ENCODE data around the gene ZFP1. TPM values are rescaled to one million over a fixed set of nuclear protein-coding genes. Genes with fewer than 3 reads are reported as not detected.

The ZFP1 gene
- total and polyA plus RNA-seq, 10 donors: 3.1 to 11.4 (median 8.5) TPM

DNA sequence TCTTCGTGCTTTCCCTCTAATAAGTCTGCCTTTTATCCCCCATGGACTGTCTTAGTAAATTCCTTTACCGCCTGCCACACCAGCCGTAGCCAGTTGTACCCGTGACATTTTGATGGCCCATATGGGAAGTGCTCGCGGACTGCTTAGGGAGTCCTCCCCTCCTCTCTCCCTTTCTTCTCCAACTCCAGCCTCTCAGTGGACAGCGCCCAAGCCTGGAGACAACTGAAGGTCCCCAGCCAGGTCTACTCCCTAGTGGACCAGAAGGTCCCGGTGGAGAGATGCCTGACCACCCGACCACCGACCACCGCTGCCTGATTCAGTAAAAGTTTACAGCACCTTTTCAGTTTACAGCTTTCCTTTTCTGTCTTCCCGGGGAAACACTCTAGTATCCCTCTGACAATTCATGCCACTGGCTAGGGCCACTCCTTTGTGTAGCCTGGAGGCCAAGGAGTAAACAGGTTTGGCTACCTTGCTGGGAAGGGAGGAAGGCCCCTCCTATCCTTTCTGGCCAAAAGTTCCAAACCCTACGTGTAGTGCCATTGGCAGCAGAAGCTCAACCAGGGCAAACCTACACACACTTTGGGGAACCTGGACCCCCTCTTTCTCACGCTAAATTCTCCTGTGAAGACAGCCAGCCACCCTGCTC lies 40.6 kb downstream of the ZFP1 start:
- no peaks in the 10 kb centered on the region for H3K4me1 ChIP-seq
- no peaks in the 10 kb centered on the region for H3K36me3 ChIP-seq
- peaks cover 0 to 21% (median 0%) of the 10 kb centered on the region in 7 donors for H3K27me3 ChIP-seq (replicated peaks in 1 of 7)
- DNase-seq: no peak
- no peaks in the 10 kb centered on the region for H3K9me3 ChIP-seq
- intact Hi-C loops (cut with DNase I; ENCODE audit: low total_unique reads): no loop called here
- no peak for TF ChIP-seq POLR2AphosphoS5 (IDR thresholded peaks at IDR 0.05)
- TF ChIP-seq POLR2A (IDR thresholded peaks at IDR 0.05): no peak
- TF ChIP-seq, protein P1, sequence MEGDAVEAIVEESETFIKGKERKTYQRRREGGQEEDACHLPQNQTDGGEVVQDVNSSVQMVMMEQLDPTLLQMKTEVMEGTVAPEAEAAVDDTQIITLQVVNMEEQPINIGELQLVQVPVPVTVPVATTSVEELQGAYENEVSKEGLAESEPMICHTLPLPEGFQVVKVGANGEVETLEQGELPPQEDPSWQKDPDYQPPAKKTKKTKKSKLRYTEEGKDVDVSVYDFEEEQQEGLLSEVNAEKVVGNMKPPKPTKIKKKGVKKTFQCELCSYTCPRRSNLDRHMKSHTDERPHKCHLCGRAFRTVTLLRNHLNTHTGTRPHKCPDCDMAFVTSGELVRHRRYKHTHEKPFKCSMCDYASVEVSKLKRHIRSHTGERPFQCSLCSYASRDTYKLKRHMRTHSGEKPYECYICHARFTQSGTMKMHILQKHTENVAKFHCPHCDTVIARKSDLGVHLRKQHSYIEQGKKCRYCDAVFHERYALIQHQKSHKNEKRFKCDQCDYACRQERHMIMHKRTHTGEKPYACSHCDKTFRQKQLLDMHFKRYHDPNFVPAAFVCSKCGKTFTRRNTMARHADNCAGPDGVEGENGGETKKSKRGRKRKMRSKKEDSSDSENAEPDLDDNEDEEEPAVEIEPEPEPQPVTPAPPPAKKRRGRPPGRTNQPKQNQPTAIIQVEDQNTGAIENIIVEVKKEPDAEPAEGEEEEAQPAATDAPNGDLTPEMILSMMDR (IDR thresholded peaks at IDR 0.05 in 8 of 11, conservative IDR thresholded peaks at IDR 0.05 in 3 of 11): no peak
- no peak overlapping the region for H3K27ac ChIP-seq
- WGBS, 5 donors: 87 to 93% (median 89%) methylated on average over 14 of the region's 14 CpGs
- no peak overlapping the region for H3K4me3 ChIP-seq

DNA sequence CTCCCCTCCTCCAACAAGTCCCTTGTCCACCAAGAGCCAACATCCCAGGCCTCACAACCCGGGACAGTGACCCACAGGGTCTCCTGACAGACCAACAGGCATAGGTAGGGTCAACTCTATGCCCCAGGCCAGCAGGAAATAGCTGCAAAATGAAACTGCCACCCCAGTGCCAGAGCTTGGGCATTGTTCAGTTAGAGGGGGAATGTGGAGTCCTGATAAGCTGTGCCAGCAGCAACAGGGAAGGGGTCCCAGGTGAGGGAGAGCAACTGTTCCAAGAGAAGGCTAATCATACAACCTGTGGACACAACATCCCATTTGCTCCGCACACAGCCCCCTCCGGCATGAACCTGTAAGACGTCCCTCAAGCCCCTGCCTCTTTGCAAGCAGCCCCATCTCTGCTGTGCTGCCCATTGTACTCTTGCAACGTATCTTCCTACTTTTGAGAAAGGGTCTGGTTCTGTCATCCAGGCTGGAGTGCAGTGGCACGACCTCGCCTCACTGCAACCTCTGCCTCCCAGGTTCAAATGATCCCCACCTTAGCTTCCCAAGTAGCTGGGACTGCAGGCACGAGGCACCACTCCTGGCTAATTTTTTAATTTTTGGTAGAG lies 41.4 kb downstream of the ZFP1 start:
- intact Hi-C loops (cut with DNase I; ENCODE audit: low total_unique reads): no loop called here
- WGBS, 5 donors: 79 to 87% (median 83%) methylated on average over 8 of the region's 8 CpGs
- H3K9me3 ChIP-seq: no peaks in the 10 kb centered on the region
- no peak overlapping the region for H3K27ac ChIP-seq
- H3K27me3 ChIP-seq (replicated peaks in 1 of 7): peaks cover 0 to 21% (median 0%) of the 10 kb centered on the region in 7 donors
- TF ChIP-seq POLR2AphosphoS5 (IDR thresholded peaks at IDR 0.05) (no peak), POLR2A (IDR thresholded peaks at IDR 0.05) (no peak)
- TF ChIP-seq, protein P1 (IDR thresholded peaks at IDR 0.05 in 8 of 11, conservative IDR thresholded peaks at IDR 0.05 in 3 of 11): no peak
- no peaks in the 10 kb centered on the region for H3K4me1 ChIP-seq
- DNase-seq: no peak
- H3K4me3 ChIP-seq: no peak overlapping the region
- H3K36me3 ChIP-seq: no peaks in the 10 kb centered on the region

DNA sequence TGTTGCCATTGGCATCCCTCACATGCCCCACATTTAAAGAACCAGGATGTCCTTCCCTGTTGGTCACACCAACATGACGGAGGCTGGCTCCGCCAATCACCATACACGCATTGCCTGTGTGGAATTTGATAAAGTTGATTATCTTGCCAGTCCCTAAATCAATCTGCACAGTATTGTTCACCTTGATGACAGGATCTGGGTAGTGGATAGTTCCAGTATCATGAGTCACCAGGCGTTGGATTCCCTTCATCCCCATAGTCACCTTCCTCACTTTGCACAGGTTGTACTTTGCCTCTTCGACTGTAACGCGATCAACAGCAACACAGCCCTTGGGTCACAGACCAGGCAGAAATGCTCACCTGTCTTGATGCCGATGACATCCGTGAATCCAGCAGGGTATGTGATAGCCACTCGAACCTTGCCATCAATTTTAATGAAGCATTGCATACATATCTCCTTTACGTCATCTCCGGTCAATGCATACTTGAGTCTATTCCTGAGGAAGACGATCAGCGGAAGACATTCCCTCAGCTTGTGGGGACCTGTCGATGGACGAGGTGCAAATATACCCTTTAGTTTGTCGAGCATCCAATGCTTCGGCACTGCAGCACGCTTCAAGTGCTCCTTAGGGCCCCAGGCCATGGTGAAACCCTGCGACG lies 44.4 kb downstream of the ZFP1 start:
- H3K27ac ChIP-seq: no peak overlapping the region
- H3K27me3 ChIP-seq (replicated peaks in 1 of 7): peaks cover 0 to 40% (median 7%) of the 10 kb centered on the region in 7 donors
- TF ChIP-seq, protein P1 (IDR thresholded peaks at IDR 0.05 in 8 of 11, conservative IDR thresholded peaks at IDR 0.05 in 3 of 11): no peak
- no peak for TF ChIP-seq POLR2A (IDR thresholded peaks at IDR 0.05)
- intact Hi-C loops (cut with DNase I; ENCODE audit: low total_unique reads): no loop called here
- 91 to 94% (median 92%) methylated on average over 21 of the region's 21 CpGs for WGBS, 5 donors
- H3K9me3 ChIP-seq: no peaks in the 10 kb centered on the region
- peaks cover 0 to under 1% (median 0%) of the 10 kb centered on the region in 6 donors for H3K4me1 ChIP-seq
- H3K36me3 ChIP-seq: no peaks in the 10 kb centered on the region
- H3K4me3 ChIP-seq: no peak overlapping the region
- DNase-seq: no peak

DNA sequence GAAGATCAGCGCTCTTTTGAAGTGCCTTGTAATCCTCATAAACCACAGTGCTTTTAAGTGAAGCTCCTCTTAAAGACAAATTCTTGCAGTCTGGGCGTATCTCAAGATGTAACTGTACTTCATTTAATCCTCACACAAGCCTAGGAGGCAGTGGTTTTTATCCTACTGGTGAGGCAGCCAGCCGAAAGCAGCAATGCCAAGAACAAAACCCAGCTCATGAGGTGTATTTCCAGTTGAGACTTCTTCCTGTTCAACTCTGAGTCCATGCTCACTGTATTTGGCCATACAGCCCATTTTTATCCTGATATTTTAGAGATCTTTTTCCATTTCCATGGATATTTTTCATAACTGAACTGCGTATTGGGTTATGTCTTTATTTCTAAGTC lies 44.9 kb downstream of the ZFP1 start:
- WGBS, 5 donors: 88 to 98% (median 91%) methylated on average over 4 of the region's 4 CpGs
- TF ChIP-seq, protein P1 (IDR thresholded peaks at IDR 0.05 in 8 of 11, conservative IDR thresholded peaks at IDR 0.05 in 3 of 11): no peak
- TF ChIP-seq POLR2AphosphoS5 (IDR thresholded peaks at IDR 0.05) (no peak), POLR2A (IDR thresholded peaks at IDR 0.05) (no peak)
- Histone ChIP-seq H3K4me1 (peaks cover 0 to 6% (median 0%) of the 10 kb centered on the region in 6 donors), H3K4me3 (no peak overlapping the region), H3K9me3 (no peaks in the 10 kb centered on the region), H3K27me3 (replicated peaks in 1 of 7) (peaks cover 0 to 46% (median 8%) of the 10 kb centered on the region in 7 donors), H3K27ac (no peak overlapping the region), H3K36me3 (no peaks in the 10 kb centered on the region)
- no peak for DNase-seq
- intact Hi-C loops (cut with DNase I; ENCODE audit: low total_unique reads): no loop called here
